ENCODE measurements around the gene VMP1. TPM values are rescaled to one million over a fixed set of nuclear protein-coding genes. Genes with fewer than 3 reads are reported as not detected.

Gene VMP1
- 312 and 320 TPM in 2 replicates for total RNA-seq

GRCh38 chr17:59707149-59707970 lies at the start of gene VMP1, which contains the start of gene PTRH2:
TSS of gene VMP1 (plus strand) at chr17:59707654. CDS start at chr17:59731447, 23,793 bp downstream.
TSS of gene PTRH2 (minus strand) at chr17:59707430. CDS start at chr17:59697978, 9,452 bp downstream.
- intact Hi-C loops (cut with micrococcal nuclease) = loop anchor here (1.0 to 10.0 kb wide), 4 partner anchors 77 to 185 kb away; partner anchors contain the start of genes CLTC, RPS6KB1 and TUBD1

- intact Hi-C loops (cut with micrococcal nuclease) = no loop called here
Measured at GRCh38 chr17:59666235-59666634, 41.2 kb upstream of the VMP1 start.

GRCh38 chr17:59668816-59669215 lies 38.6 kb upstream of the VMP1 start:
- intact Hi-C loops (cut with micrococcal nuclease) = no loop called here

- intact Hi-C loops (cut with micrococcal nuclease) = no loop called here
Measured at GRCh38 chr17:59669411-59669810, 38.0 kb upstream of the VMP1 start.

GRCh38 chr17:59669944-59670343 lies 37.5 kb upstream of the VMP1 start:
- intact Hi-C loops (cut with micrococcal nuclease) = no loop called here

GRCh38 chr17:59671386-59671785 lies 36.1 kb upstream of the VMP1 start:
- intact Hi-C loops (cut with micrococcal nuclease) = no loop called here

GRCh38 chr17:59675231-59675630 lies 32.2 kb upstream of the VMP1 start:
- intact Hi-C loops (cut with micrococcal nuclease) = no loop called here

GRCh38 chr17:59676716-59677115 lies 30.7 kb upstream of the VMP1 start:
- intact Hi-C loops (cut with micrococcal nuclease) = no loop called here

- intact Hi-C loops (cut with micrococcal nuclease) = no loop called here
Measured at GRCh38 chr17:59678918-59679317, 28.5 kb upstream of the VMP1 start.

- intact Hi-C loops (cut with micrococcal nuclease) = no loop called here
Measured at GRCh38 chr17:59680314-59680713, 27.1 kb upstream of the VMP1 start.

- intact Hi-C loops (cut with micrococcal nuclease) = no loop called here
Measured at GRCh38 chr17:59683283-59683682, 24.2 kb upstream of the VMP1 start.

- intact Hi-C loops (cut with micrococcal nuclease) = no loop called here
Measured at GRCh38 chr17:59684967-59685366, 22.5 kb upstream of the VMP1 start.

GRCh38 chr17:59688008-59688407 lies 19.4 kb upstream of the VMP1 start:
- intact Hi-C loops (cut with micrococcal nuclease) = no loop called here

GRCh38 chr17:59688496-59688895 lies 19.0 kb upstream of the VMP1 start:
- intact Hi-C loops (cut with micrococcal nuclease) = no loop called here

GRCh38 chr17:59693582-59693981 lies 13.9 kb upstream of the VMP1 start:
- intact Hi-C loops (cut with micrococcal nuclease) = no loop called here

- intact Hi-C loops (cut with micrococcal nuclease) = no loop called here
Measured at GRCh38 chr17:59694344-59694743, 13.1 kb upstream of the VMP1 start.

- intact Hi-C loops (cut with micrococcal nuclease) = no loop called here
Measured at GRCh38 chr17:59695945-59696681, 11.3 kb upstream of the VMP1 start.

- intact Hi-C loops (cut with micrococcal nuclease) = no loop called here
Measured at GRCh38 chr17:59696682-59697277, 10.7 kb upstream of the VMP1 start.

- intact Hi-C loops (cut with micrococcal nuclease) = no loop called here
Measured at GRCh38 chr17:59698143-59698542, 9.3 kb upstream of the VMP1 start.

- intact Hi-C loops (cut with micrococcal nuclease) = no loop called here
Measured at GRCh38 chr17:59699218-59699617, 8.2 kb upstream of the VMP1 start.

- intact Hi-C loops (cut with micrococcal nuclease) = loop anchor here (10.0 kb wide), 1 partner anchor 85 kb away; no protein-coding TSS in a partner anchor
Measured at GRCh38 chr17:59699786-59700185, 7.7 kb upstream of the VMP1 start.

- intact Hi-C loops (cut with micrococcal nuclease) = loop anchor here (10.0 kb wide), 1 partner anchor 82 kb away; no protein-coding TSS in a partner anchor
Measured at GRCh38 chr17:59702304-59702703, 5.2 kb upstream of the VMP1 start.
